Hematopoietic multipotent progenitor cell (in vitro differentiated cells): ENCODE results near the gene PDE9A. TPM values are rescaled to one million over a fixed set of nuclear protein-coding genes. Genes with fewer than 3 reads are reported as not detected.

Source experiments
- DNase-seq, 3 donors: peaks; one replicate each; pipeline ENCODE4 v3.0.0-alpha.2; 2011 to 2015; ENCODE audit warnings: low read depth in 2 of 3, low spot score in 2 of 3
- total RNA-seq: library from RNA; depleted of rRNA; stranded (reverse); fragments of >200 nt; gene quantifications from one replicate; pipeline ENCODE4 v1.2.3, GENCODE V29; 2012

Gene PDE9A
- total RNA-seq, 1 donor, result 0.27 TPM

DNA sequence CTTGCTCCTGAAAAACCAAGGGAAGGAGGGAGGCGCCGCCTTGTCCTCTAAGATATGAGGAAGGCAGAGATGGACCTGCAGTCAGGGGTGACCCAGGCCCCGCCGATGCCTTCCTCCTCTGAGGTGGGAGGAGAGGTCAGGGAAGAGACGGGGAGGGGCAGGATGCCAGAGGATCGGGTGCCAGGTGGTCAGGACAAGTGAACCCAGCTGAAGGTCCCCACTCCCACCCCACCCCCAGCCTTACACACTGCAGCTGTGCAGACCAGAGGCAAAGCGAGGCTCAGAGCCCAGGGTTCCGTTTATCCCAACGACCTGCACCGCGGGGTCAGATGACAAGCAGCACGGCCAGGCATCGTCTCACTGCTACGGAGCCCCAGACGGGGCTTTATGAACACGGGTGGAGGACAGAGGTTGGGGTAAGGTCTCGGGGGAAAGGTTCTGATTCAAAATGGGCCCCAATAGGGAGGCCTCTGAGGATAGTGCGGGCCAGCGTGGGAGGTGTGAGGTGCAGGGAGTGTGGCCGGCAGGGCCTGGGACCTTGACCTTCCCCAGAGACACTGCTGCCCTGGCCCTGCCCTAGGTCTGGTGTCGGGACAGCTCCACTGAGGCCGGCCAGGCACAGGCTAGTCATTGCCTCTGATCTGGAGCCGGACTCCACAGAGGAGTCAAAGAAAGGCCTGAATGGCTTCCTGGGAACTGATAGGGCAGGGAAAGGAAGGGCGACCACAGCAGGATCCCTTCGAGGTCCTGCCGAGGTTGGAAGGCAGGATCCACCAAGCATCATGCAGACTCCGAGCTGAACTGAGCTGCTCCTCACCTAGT is 113.5 kb downstream of the PDE9A start:
- no peak for DNase-seq

- DNase-seq, result no peak
These were observed 114.1 kb downstream of the PDE9A start for GRCh38 chr21:42767561-42767835.

GRCh38 chr21:42768324-42769121 is 115.1 kb downstream of the PDE9A start:
- DNase-seq, result no peak

- no peak for DNase-seq
These were observed 115.9 kb downstream of the PDE9A start for GRCh38 chr21:42769183-42769819.

GRCh38 chr21:42769820-42770716 is 116.6 kb downstream of the PDE9A start:
- DNase-seq, result no peak

DNA sequence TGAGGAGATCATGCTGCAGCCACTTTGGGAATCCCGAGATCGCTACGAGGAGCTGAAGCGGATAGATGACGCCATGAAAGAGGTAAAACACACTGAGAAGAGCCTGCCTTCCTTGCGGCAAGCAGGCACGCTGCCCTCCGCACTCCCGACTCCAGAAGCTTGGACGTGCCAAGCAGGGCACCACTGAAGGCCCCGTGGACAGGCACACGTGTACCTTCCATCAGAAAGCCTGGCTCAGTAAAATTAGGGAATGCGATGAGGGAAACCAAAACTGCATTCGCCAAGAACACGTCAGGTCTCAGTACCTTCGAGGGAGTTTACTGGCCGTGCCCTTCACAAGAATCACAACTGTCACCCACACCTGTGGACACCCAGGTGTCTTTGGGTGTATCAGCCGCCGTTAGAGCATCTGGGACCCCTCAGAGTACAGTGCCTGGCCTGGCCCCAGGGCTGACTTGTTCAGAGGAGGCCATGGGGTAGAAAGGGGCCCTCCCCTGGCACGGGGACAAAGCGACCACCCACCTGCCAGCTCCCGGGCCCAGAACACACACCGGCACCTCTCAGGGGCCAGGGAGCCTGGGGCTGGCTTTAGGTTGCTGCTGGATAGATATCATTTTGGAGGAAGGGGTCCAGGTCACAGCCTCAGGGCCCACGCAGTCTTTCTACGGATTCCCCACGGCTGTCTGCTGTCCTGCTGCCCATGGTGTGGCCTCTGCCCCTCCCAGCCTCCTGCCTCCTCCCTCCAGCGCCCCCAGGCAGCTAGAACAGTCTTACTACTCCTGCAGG is 117.5 kb downstream of the PDE9A start:
- no peak for DNase-seq

DNA sequence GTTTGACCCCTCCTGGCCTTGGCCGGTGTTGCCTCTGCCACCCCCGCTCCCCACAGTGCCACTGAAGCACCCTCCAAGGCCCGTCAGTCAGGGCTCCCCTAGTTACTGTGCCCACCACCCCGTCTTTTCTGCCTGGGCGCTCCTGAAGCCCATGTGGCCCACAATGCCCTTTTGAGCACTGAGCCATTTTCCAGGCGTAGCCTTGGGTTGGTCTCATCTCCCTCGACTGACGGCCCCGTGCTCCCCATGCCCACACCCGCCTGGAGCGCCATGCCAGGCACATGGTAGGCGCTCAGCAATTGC is 118.0 kb downstream of the PDE9A start:
- no peak for DNase-seq

GRCh38 chr21:42775123-42775522 is 121.7 kb downstream of the PDE9A start:
- DNase-seq, result no peak

DNA sequence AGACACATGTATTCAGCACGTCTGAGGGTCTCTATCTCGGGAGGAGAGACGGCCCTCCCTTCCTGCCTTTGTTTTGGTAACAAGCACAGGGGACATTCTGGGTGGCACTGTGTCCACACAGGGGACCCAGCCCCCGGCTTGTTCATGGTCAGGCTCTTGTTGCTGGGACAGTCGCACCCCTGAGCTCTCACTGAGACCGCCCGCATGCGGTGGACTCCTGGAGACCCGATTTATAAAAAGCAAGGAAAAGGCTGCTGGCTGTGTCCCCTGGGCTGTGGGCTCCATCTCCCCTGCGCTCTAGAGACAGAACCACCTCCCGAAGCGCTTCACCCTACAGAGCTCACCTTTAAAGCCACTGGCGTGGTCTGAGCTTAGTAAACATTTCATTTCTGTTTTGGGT is 122.5 kb downstream of the PDE9A start:
- no peak for DNase-seq

- DNase-seq, result no peak
These were observed 123.8 kb downstream of the PDE9A start for GRCh38 chr21:42777064-42777756.

DNA sequence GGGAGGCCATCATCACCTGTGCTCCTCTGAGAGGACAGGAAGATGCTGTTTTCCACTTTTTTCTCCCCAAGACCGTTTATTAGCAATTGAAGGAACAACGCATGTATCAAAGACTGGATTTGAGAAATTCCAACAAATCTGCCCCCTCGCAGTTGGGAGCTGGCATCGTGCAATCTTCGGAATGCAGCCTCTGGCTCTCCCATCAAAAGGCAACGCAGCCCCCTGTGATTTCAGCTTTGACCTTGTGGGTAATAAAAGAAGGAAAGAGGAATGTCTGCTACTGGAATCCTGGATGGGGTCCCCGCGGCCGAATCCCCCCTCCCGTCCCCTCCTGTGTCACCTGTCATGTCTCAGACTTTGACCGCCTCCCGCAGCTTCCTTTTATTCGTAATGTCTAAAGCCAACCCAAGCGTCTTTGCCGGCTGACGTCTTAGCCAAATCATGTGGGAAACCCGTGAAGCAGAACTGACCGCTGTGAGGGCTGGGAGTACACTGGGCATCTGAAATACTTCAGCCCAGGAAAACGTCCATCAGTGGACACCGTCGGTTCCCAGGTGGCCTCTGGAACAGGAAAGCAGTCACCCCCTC is 124.4 kb downstream of the PDE9A start:
- DNase-seq, result no peak

GRCh38 chr21:42779431-42779861 is 126.0 kb downstream of the PDE9A start:
- DNase-seq, result no peak

DNA sequence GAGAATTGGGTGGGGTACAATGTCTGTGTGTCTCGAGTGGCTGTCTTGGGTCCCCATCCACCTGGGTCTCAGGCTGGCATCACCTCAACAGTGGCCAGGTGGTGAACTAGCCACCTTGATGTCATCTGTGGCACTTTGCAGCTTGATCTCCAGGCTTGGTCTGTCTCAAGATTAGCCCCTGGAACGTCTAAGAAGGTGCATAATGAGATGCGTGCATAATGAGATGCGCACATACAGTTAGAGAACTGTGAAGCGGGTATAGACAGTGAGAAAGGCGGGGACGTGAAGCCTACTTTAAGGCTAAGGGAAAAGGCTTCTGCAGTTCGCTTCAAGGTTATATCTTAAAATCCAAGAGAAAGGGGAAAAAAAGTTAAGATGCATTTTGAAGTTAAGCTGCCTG is 127.2 kb downstream of the PDE9A start:
- DNase-seq, result no peak

- no peak for DNase-seq
These were observed 127.9 kb downstream of the PDE9A start for GRCh38 chr21:42781150-42781970.

DNA sequence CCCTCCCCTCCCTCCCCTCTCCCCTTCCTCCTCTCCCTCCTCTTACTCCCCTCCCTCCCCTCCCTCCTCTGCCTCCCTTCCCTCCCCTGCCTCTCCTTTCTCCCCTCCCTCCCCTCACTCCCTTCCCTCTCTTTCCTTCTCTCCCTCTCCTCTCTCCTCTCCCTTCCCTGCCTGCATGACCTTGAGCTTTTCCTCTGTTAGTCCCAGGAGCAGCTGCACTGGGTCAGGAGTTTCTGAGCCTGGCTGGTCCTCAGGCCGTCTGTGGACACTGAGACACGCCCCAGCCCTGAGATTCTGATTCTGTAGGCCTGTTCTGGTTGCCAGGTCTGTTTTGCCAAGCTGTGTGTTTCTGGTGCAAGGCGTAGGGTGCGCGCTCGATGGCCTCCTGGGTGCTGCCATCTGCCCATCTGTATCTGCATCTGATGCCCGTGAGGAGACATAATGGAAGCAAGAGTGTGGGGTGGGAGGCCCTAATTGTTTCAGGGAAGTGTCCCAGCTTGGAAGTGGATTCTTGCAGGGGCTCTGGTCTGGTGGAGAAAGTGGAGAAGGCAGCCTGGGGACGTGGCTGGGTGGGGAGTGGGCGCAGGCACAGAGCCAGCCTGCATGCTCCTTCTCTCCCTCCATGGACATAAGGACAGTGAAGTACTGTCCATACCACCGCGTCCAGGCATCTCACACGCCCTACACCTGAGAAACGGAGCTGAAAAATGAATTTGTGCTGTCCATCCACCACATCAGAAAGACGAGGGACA is 128.7 kb downstream of the PDE9A start:
- no peak for DNase-seq

DNA sequence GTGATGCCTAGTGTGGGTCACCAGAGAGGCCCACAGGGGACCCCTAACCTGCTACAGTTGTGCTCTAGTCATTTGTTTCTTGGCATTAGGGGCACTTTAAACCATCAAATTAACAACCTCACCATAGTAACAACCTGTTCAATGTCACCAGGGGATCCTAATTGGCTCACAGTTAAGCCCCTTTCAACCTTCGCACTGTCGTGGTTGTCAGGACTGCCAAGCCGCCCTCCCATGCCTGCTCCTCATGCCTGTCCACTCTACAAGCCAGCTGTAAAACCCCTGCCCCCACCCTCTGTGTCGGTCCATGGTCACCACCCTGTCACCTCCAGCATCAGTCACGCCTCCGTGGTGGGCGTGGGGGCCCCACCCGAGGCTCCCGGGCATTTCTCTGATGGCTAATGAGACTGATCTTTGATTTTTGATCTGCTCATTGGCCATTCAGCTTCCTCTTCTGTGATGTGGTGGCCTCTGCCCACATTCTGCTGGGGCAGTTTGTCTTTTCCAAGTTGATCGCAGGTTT is 129.4 kb downstream of the PDE9A start:
- DNase-seq, result no peak

DNA sequence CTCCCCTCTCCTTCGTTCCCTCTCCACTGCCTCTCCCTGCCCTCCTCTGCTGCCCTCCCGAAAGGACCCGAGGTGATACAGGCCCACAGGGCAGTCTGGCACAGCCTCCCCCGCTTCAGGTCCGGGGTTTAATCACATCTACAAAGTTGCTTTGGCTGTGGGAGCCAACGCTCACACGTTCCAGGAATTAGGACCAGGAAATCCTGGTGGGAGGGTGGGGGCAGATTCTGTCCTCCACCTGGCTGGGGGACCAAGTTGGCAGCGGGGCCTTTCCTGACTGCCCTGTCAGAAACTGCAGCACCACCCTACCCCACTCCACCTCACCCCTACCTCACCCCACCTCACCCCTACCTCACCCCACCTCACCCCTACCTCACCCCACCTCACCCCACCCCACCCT is 130.9 kb downstream of the PDE9A start:
- DNase-seq, result no peak
